Panc1 (cell line): ENCODE measurements around the gene EVI5. TPM values are rescaled to one million over a fixed set of nuclear protein-coding genes. Genes with fewer than 3 reads are reported as not detected.
"Not testable (repeated sequence)": the region's sequence is repeated elsewhere in the genome, so short reads cannot be mapped to it uniquely, and the experiment has no call there.

Experiments used
- ATAC-seq: fragments of 200-7000 bp; cut with Tn5 transposase; 2 replicates; pipeline ENCODE4 v1.9.1; 2020; ENCODE audit warnings: mild to moderate bottlenecking, moderate library complexity
- BruUV-seq: library from RNA; stranded (reverse); fragments of 400-500 nt; replicated peaks from 2 replicates; lab custom pipeline; 2021; lab: Mats Ljungman, UMichigan
- CTCF ChIA-PET: fragments of 300-600 bp; sonication (Branson Sonifier 250); formaldehyde crosslinking; loops from one replicate; lab custom pipeline; 2022; ENCODE audit warnings: antibody characterized with exemption; lab: Charles Lee
- POLR2A ChIA-PET: fragments of 300-600 bp; sonication (Branson Sonifier 250); formaldehyde crosslinking; loops from one replicate; lab custom pipeline; 2022; ENCODE audit warnings: antibody characterized with exemption; lab: Charles Lee
- DNase-seq: peaks from one replicate; pipeline ENCODE4 v3.0.0-alpha.2; 2010; ENCODE audit warnings: low read depth, low spot score
- H3K27ac ChIP-seq: 2 replicates; pipeline ENCODE4 v1.5.1; 2011; ENCODE audit warnings: mild to moderate bottlenecking, low read length, inconsistent platforms
- H3K27me3 ChIP-seq: fragments of 200-500 bp; sonication (Bioruptor generic); 2 replicates; pipeline ENCODE4 v1.6.0; 2014; ENCODE audit warnings: low read length, inconsistent platforms; ENCODE audit not compliant: control insufficient read depth, insufficient read depth
- H3K36me3 ChIP-seq: fragments of 200-500 bp; sonication (Bioruptor generic); 2 replicates; pipeline ENCODE4 v1.5.1; 2014; ENCODE audit warnings: inconsistent platforms, mild to moderate bottlenecking, low read length, moderate library complexity; ENCODE audit not compliant: control insufficient read depth, insufficient read depth
- H3K4me1 ChIP-seq: 2 replicates; pipeline ENCODE4 v1.5.1; 2011; ENCODE audit warnings: inconsistent platforms, mild to moderate bottlenecking, low read length, moderate library complexity; ENCODE audit not compliant: control insufficient read depth, insufficient read depth
- H3K4me3 ChIP-seq, 2 experiments: 2 replicates each; pipeline ENCODE4 v1.5.1; 2011 to 2012; ENCODE audit warnings: low read depth in 2 of 2, low read length in 2 of 2, mild to moderate bottlenecking in 2 of 2, inconsistent platforms in 1 of 2, moderate library complexity in 1 of 2
- H3K9me3 ChIP-seq: fragments of 200-500 bp; sonication (Bioruptor generic); 2 replicates; pipeline ENCODE4 v1.5.1; 2014; ENCODE audit warnings: low read depth, mild to moderate bottlenecking, inconsistent platforms, low read length, moderate library complexity; ENCODE audit not compliant: control insufficient read depth, insufficient read depth
- CTCF ChIP-seq: fragments of 450-650 bp; IDR thresholded peaks from 2 replicates; pipeline ENCODE4 v1.5.1; 2017; ENCODE audit warnings: mild to moderate bottlenecking
- POLR2AphosphoS5 ChIP-seq: IDR thresholded peaks from 2 replicates; pipeline ENCODE4 v1.6.1; 2012; ENCODE audit warnings: mild to moderate bottlenecking, low read depth, low read length, moderate library complexity
- REST ChIP-seq, 2 experiments: IDR thresholded peaks; 2 replicates each; pipeline ENCODE4 v1.6.1; 2011 to 2012; ENCODE audit warnings: low read depth in 2 of 2, control low read depth in 1 of 2, low read length in 1 of 2, mild to moderate bottlenecking in 1 of 2, moderate library complexity in 1 of 2; ENCODE audit not compliant: insufficient read depth in 1 of 2
- SIN3A ChIP-seq: IDR thresholded peaks from 2 replicates; pipeline ENCODE4 v1.6.1; 2012; ENCODE audit warnings: low read depth, mild to moderate bottlenecking, low read length, moderate library complexity, borderline replicate concordance; ENCODE audit not compliant: insufficient read depth
- TCF7L2 ChIP-seq: IDR thresholded peaks from 2 replicates; pipeline ENCODE4 v1.6.1; 2011; ENCODE audit warnings: mild to moderate bottlenecking, low read depth, low read length, inconsistent platforms
- in situ Hi-C: cut with HindIII; loops from 2 replicates; pipeline ENCODE4 v1.10.0; 2016; ENCODE audit warnings: low sequenced_read_pairs, low pct_unique_long_range_greater_than_20kb
- intact Hi-C: fragments of 100-400 bp; cut with micrococcal nuclease; formaldehyde crosslinking; loops from one replicate; pipeline ENCODE4 v1.10.0; 2022; ENCODE audit not compliant: unreplicated experiment
- total RNA-seq: library from RNA; stranded (reverse); gene quantifications from one replicate; pipeline ENCODE4 v1.2.1, GENCODE V29; 2021; ENCODE audit not compliant: unreplicated experiment

The EVI5 gene
- total RNA-seq, 1 experiment from 2014 or later: 21.2 TPM

GRCh38 chr1:92715476-92715951, 69.4 kb downstream of the EVI5 start:
- in situ Hi-C loops, DNase-seq, intact Hi-C loops, H3K27me3 ChIP-seq, H3K27ac ChIP-seq, H3K36me3 ChIP-seq, H3K4me1 ChIP-seq, H3K9me3 ChIP-seq, POLR2A ChIA-PET, BruUV-seq: not testable (repeated sequence)
- ATAC-seq: peak; percentile 82
- CTCF ChIA-PET: interaction anchor here (0.9 kb wide), 1 partner anchor 33 kb away, joined by 3 read pairs; no protein-coding TSS in a partner anchor
- H3K4me3 ChIP-seq: peak overlapping the region; percentile 11 to 48

GRCh38 chr1:92713939-92714338, 71.0 kb downstream of the EVI5 start:
- POLR2A ChIA-PET: no interaction called here
- H3K36me3 ChIP-seq: no peaks in the 10 kb centered on the region
- CTCF ChIA-PET: no interaction called here
- no peaks in the 10 kb centered on the region for H3K27me3 ChIP-seq
- no TSS peak for BruUV-seq
- no peak overlapping the region for H3K4me3 ChIP-seq
- no peaks in the 10 kb centered on the region; the same call in 1 of the 2 replicates for H3K4me1 ChIP-seq
- no peak for ATAC-seq
- no peak overlapping the region for H3K27ac ChIP-seq
- in situ Hi-C loops: no loop called here
- no peak for DNase-seq
- intact Hi-C loops: no loop called here
- no peaks in the 10 kb centered on the region for H3K9me3 ChIP-seq
- TF ChIP-seq TCF7L2 (no peak), REST (IDR thresholded peaks at IDR 0.05; ENCODE audit: insufficient read depth in 1 of 2, low read depth in 2 of 2, low read length in 1 of 2) (no peak), POLR2AphosphoS5 (no peak), SIN3A (no peak), CTCF (no peak)

- H3K4me3 ChIP-seq: no peak overlapping the region
- H3K27me3 ChIP-seq: no peaks in the 10 kb centered on the region
- BruUV-seq: no TSS peak
- no peaks in the 10 kb centered on the region; the same call in 1 of the 2 replicates for H3K4me1 ChIP-seq
- intact Hi-C loops: no loop called here
- ChIA-PET POLR2A (no interaction called here), CTCF (no interaction called here)
- no peaks in the 10 kb centered on the region for H3K9me3 ChIP-seq
- no peak for DNase-seq
- TF ChIP-seq REST (IDR thresholded peaks at IDR 0.05; ENCODE audit: insufficient read depth in 1 of 2, low read depth in 2 of 2, low read length in 1 of 2) (no peak), SIN3A (no peak), POLR2AphosphoS5 (no peak), CTCF (no peak)
- no peak overlapping the region for H3K27ac ChIP-seq
- in situ Hi-C loops: no loop called here
- ATAC-seq: no peak
- no peaks in the 10 kb centered on the region for H3K36me3 ChIP-seq
Measured at GRCh38 chr1:92711473-92712165, 73.3 kb downstream of the EVI5 start.
